Effector memory CD8-positive, alpha-beta T cell (primary cell): Measurements from ENCODE around the gene DDX10.

ENCODE experiments used
- ATAC-seq: fragments of 150-1000 bp; cut with Tn5 transposase; replicated peaks from 2 replicates; pipeline ENCODE4 v1.10.0; 2021; ENCODE audit warnings: mild to moderate bottlenecking, moderate library complexity
- DNase-seq, 3 experiments: peaks; one replicate each; pipeline ENCODE4 v3.0.0; 2021
- H3K27ac Mint-ChIP-seq, 2 donors: one replicate each; pipeline ENCODE4 v1.8.0; 2022; ENCODE audit warnings: mild to moderate bottlenecking in 2 of 2, mixed read lengths in 2 of 2, moderate library complexity in 2 of 2
- H3K27me3 Mint-ChIP-seq, 2 donors: one replicate each; pipeline ENCODE4 v1.8.0; 2022; ENCODE audit warnings: mixed read lengths in 2 of 2
- H3K36me3 Mint-ChIP-seq: one replicate; pipeline ENCODE4 v1.8.0; 2022; ENCODE audit warnings: mild to moderate bottlenecking, moderate library complexity, mixed read lengths; ENCODE audit not compliant: insufficient read depth
- H3K4me1 Mint-ChIP-seq, 2 donors: one replicate each; pipeline ENCODE4 v1.8.0; 2022; ENCODE audit warnings: low read depth in 2 of 2, mixed read lengths in 2 of 2
- H3K4me3 Mint-ChIP-seq, 2 donors: one replicate each; pipeline ENCODE4 v1.8.0; 2022; ENCODE audit warnings: mild to moderate bottlenecking in 2 of 2, mixed read lengths in 2 of 2, moderate library complexity in 2 of 2
- H3K9me3 Mint-ChIP-seq, 2 donors: one replicate each; pipeline ENCODE4 v1.8.0; 2022; ENCODE audit warnings: mixed read lengths in 2 of 2

The DDX10 gene

GRCh38 chr11:108909921-108910320 is 245.1 kb downstream of the DDX10 start:
- no peak for DNase-seq
- no peak overlapping the region for H3K27ac Mint-ChIP-seq
- no peaks in the 10 kb centered on the region for H3K36me3 Mint-ChIP-seq
- no peak overlapping the region for H3K4me3 Mint-ChIP-seq
- H3K4me1 Mint-ChIP-seq = peaks cover 1 to 8% of the 10 kb centered on the region in 2 donors
- H3K9me3 Mint-ChIP-seq = no peaks in the 10 kb centered on the region
- no peaks in the 10 kb centered on the region for H3K27me3 Mint-ChIP-seq
- no peak for ATAC-seq

GRCh38 chr11:108912581-108912980 is 247.7 kb downstream of the DDX10 start:
- DNase-seq (no peak), ATAC-seq (no peak)
- H3K27me3 Mint-ChIP-seq = no peaks in the 10 kb centered on the region
- peaks cover 3% of the 10 kb centered on the region for H3K36me3 Mint-ChIP-seq
- H3K4me1 Mint-ChIP-seq = peaks cover 1 to 8% of the 10 kb centered on the region in 2 donors
- no peak overlapping the region for H3K4me3 Mint-ChIP-seq
- H3K9me3 Mint-ChIP-seq = no peaks in the 10 kb centered on the region
- H3K27ac Mint-ChIP-seq = no peak overlapping the region

GRCh38 chr11:108913204-108913603 is 248.3 kb downstream of the DDX10 start:
- ATAC-seq (no peak), DNase-seq (no peak)
- Mint-ChIP-seq H3K9me3 (no peaks in the 10 kb centered on the region), H3K27ac (no peak overlapping the region), H3K36me3 (peaks cover 5% of the 10 kb centered on the region), H3K27me3 (no peaks in the 10 kb centered on the region), H3K4me1 (peaks cover 1 to 8% of the 10 kb centered on the region in 2 donors), H3K4me3 (no peak overlapping the region)

- Mint-ChIP-seq H3K9me3 (no peaks in the 10 kb centered on the region), H3K27me3 (no peaks in the 10 kb centered on the region), H3K4me1 (peaks cover 1 to 8% of the 10 kb centered on the region in 2 donors), H3K4me3 (no peak overlapping the region), H3K27ac (peak overlapping the region in 1 of 2 donors; percentile 6), H3K36me3 (peaks cover 6% of the 10 kb centered on the region)
- ATAC-seq (no peak), DNase-seq (no peak)
Measured at GRCh38 chr11:108914211-108914610, 249.3 kb downstream of the DDX10 start.

GRCh38 chr11:108914981-108915380 is 250.1 kb downstream of the DDX10 start:
- Mint-ChIP-seq H3K36me3 (peaks cover 6% of the 10 kb centered on the region), H3K9me3 (no peaks in the 10 kb centered on the region), H3K27ac (no peak overlapping the region), H3K4me3 (no peak overlapping the region), H3K4me1 (peaks cover 0 to 4% of the 10 kb centered on the region in 2 donors), H3K27me3 (no peaks in the 10 kb centered on the region)
- DNase-seq (no peak), ATAC-seq (no peak)

GRCh38 chr11:108915666-108916065 is 250.8 kb downstream of the DDX10 start:
- no peak for ATAC-seq
- H3K9me3 Mint-ChIP-seq = no peaks in the 10 kb centered on the region
- H3K27ac Mint-ChIP-seq = no peak overlapping the region
- peaks cover 6% of the 10 kb centered on the region for H3K36me3 Mint-ChIP-seq
- no peak for DNase-seq
- no peaks in the 10 kb centered on the region for H3K27me3 Mint-ChIP-seq
- peaks cover 0 to 4% of the 10 kb centered on the region in 2 donors for H3K4me1 Mint-ChIP-seq
- no peak overlapping the region for H3K4me3 Mint-ChIP-seq

GRCh38 chr11:108916290-108916689 is 251.4 kb downstream of the DDX10 start:
- H3K27ac Mint-ChIP-seq = no peak overlapping the region
- ATAC-seq (no peak), DNase-seq (no peak)
- no peaks in the 10 kb centered on the region for H3K9me3 Mint-ChIP-seq
- peaks cover 6% of the 10 kb centered on the region for H3K36me3 Mint-ChIP-seq
- H3K27me3 Mint-ChIP-seq = no peaks in the 10 kb centered on the region
- peaks cover 0 to 4% of the 10 kb centered on the region in 2 donors for H3K4me1 Mint-ChIP-seq
- H3K4me3 Mint-ChIP-seq = no peak overlapping the region

- Mint-ChIP-seq H3K27ac (no peak overlapping the region), H3K4me1 (peaks cover 0 to 4% of the 10 kb centered on the region in 2 donors), H3K27me3 (no peaks in the 10 kb centered on the region), H3K9me3 (no peaks in the 10 kb centered on the region), H3K4me3 (no peak overlapping the region), H3K36me3 (peaks cover 6% of the 10 kb centered on the region)
- no peak for ATAC-seq
- no peak for DNase-seq
Measured at GRCh38 chr11:108916935-108917334, 252.1 kb downstream of the DDX10 start.

- DNase-seq = no peak
- Mint-ChIP-seq H3K9me3 (no peaks in the 10 kb centered on the region), H3K27ac (no peak overlapping the region), H3K4me1 (peaks cover 0 to 2% of the 10 kb centered on the region in 2 donors), H3K27me3 (no peaks in the 10 kb centered on the region), H3K36me3 (peaks cover 6% of the 10 kb centered on the region), H3K4me3 (no peak overlapping the region)
- ATAC-seq = no peak
Measured at GRCh38 chr11:108921211-108921610, 256.3 kb downstream of the DDX10 start.

- Mint-ChIP-seq H3K4me1 (peaks cover 0 to 2% of the 10 kb centered on the region in 2 donors), H3K4me3 (no peak overlapping the region), H3K36me3 (peaks cover 5% of the 10 kb centered on the region), H3K27ac (no peak overlapping the region), H3K27me3 (no peaks in the 10 kb centered on the region), H3K9me3 (no peaks in the 10 kb centered on the region)
- ATAC-seq (no peak), DNase-seq (no peak)
Measured at GRCh38 chr11:108922241-108922640, 257.4 kb downstream of the DDX10 start.

- no peaks in the 10 kb centered on the region for H3K9me3 Mint-ChIP-seq
- no peaks in the 10 kb centered on the region for H3K27me3 Mint-ChIP-seq
- peaks cover 2 to 5% of the 10 kb centered on the region in 2 donors for H3K4me1 Mint-ChIP-seq
- no peaks in the 10 kb centered on the region for H3K36me3 Mint-ChIP-seq
- peak overlapping the region in 1 of 2 donors; percentile 13 for H3K27ac Mint-ChIP-seq
- no peak overlapping the region for H3K4me3 Mint-ChIP-seq
- DNase-seq (no peak), ATAC-seq (no peak)
Measured at GRCh38 chr11:108923413-108923812, 258.5 kb downstream of the DDX10 start.

GRCh38 chr11:108926171-108926840 is 261.4 kb downstream of the DDX10 start:
- Mint-ChIP-seq H3K27me3 (no peaks in the 10 kb centered on the region), H3K4me3 (no peak overlapping the region), H3K36me3 (no peaks in the 10 kb centered on the region), H3K9me3 (no peaks in the 10 kb centered on the region), H3K4me1 (peaks cover 2 to 5% of the 10 kb centered on the region in 2 donors), H3K27ac (no peak overlapping the region)
- DNase-seq (no peak), ATAC-seq (no peak)

- H3K36me3 Mint-ChIP-seq = no peaks in the 10 kb centered on the region
- DNase-seq (no peak), ATAC-seq (no peak)
- H3K27me3 Mint-ChIP-seq = no peaks in the 10 kb centered on the region
- H3K27ac Mint-ChIP-seq = no peak overlapping the region
- H3K4me3 Mint-ChIP-seq = no peak overlapping the region
- H3K4me1 Mint-ChIP-seq = peaks cover 2 to 5% of the 10 kb centered on the region in 2 donors
- H3K9me3 Mint-ChIP-seq = no peaks in the 10 kb centered on the region
Measured at GRCh38 chr11:108926841-108927577, 262.1 kb downstream of the DDX10 start.
